Measurements from ENCODE around the gene ZNHIT2.

ZNHIT2 gene

GRCh38 chr11:65083134-65083833 is 34.2 kb downstream of the ZNHIT2 start:
- DNase-seq = no peak
- H4K8ac ChIP-seq (ENCODE audit: low read depth, low read length) = no peak overlapping the region
- H4K5ac ChIP-seq (ENCODE audit: low read length) = no peak overlapping the region
- no peak overlapping the region for H2BK120ac ChIP-seq (ENCODE audit: low read depth, low read length)
- peak overlapping the region; percentile 29 for H3K18ac ChIP-seq (ENCODE audit: low read length)
- peak overlapping the region; percentile 70 for H2BK5ac ChIP-seq (ENCODE audit: low read length)
- peak overlapping the region; percentile 100 for H3K56ac ChIP-seq (ENCODE audit: low read length)
- H3K4me1 ChIP-seq (ENCODE audit: control insufficient read depth, low read depth, low read length) = peaks cover 2% of the 10 kb centered on the region
- H3K4me2 ChIP-seq (ENCODE audit: low read length) = peak overlapping the region; percentile 92
- peaks cover 14% of the 10 kb centered on the region for H3K36me3 ChIP-seq (ENCODE audit: control insufficient read depth, insufficient read depth, low read length)
- H3K27me3 ChIP-seq (ENCODE audit: insufficient read depth, low read length, poor library complexity) = no peaks in the 10 kb centered on the region
- H3K4me3 ChIP-seq (ENCODE audit: low read length) = peak overlapping the region; percentile 100
- peaks cover 29% of the 10 kb centered on the region for H3K79me2 ChIP-seq (ENCODE audit: control insufficient read depth, insufficient read depth, low read length)
- peak overlapping the region; percentile 58 for H3K4ac ChIP-seq (ENCODE audit: low read depth, low read length)
- peak overlapping the region; percentile 85 for H2AK5ac ChIP-seq (ENCODE audit: low read length)
- H3K23ac ChIP-seq (ENCODE audit: low read length) = peak overlapping the region; percentile 55
- peak overlapping the region; percentile 99 for H3K9ac ChIP-seq (ENCODE audit: low read length)
- no peak overlapping the region for H3K27ac ChIP-seq (ENCODE audit: low read depth, low read length)
- H2BK15ac ChIP-seq (replicated peaks; ENCODE audit: low read depth) = no peak overlapping the region
- peaks cover 29% of the 10 kb centered on the region for H3K79me1 ChIP-seq (ENCODE audit: low read length)
- no CpG with 5 or more reads among the region's 13 CpGs for WGBS (ENCODE audit: extremely low coverage, insufficient coverage, low lambda C conversion rate)

- Histone ChIP-seq H3K18ac (ENCODE audit: low read length) (no peak overlapping the region), H2AK5ac (ENCODE audit: low read length) (no peak overlapping the region), H3K79me1 (ENCODE audit: low read length) (peaks cover 32% of the 10 kb centered on the region), H2BK5ac (ENCODE audit: low read length) (no peak overlapping the region), H3K9ac (ENCODE audit: low read length) (no peak overlapping the region), H2BK15ac (replicated peaks; ENCODE audit: low read depth) (no peak overlapping the region), H3K4me2 (ENCODE audit: low read length) (no peak overlapping the region), H3K23ac (ENCODE audit: low read length) (no peak overlapping the region), H2BK120ac (ENCODE audit: low read depth, low read length) (no peak overlapping the region), H4K8ac (ENCODE audit: low read depth, low read length) (no peak overlapping the region), H3K4me1 (ENCODE audit: control insufficient read depth, low read depth, low read length) (peaks cover 2% of the 10 kb centered on the region), H3K27me3 (ENCODE audit: insufficient read depth, low read length, poor library complexity) (no peaks in the 10 kb centered on the region), H4K5ac (ENCODE audit: low read length) (no peak overlapping the region), H3K56ac (ENCODE audit: low read length) (no peak overlapping the region), H3K4me3 (ENCODE audit: low read length) (no peak overlapping the region), H3K79me2 (ENCODE audit: control insufficient read depth, insufficient read depth, low read length) (peaks cover 34% of the 10 kb centered on the region), H3K36me3 (ENCODE audit: control insufficient read depth, insufficient read depth, low read length) (peaks cover 21% of the 10 kb centered on the region), H3K4ac (ENCODE audit: low read depth, low read length) (no peak overlapping the region), H3K27ac (ENCODE audit: low read depth, low read length) (no peak overlapping the region)
- DNase-seq = no peak
- no CpG with 5 or more reads among the region's 9 CpGs for WGBS (ENCODE audit: extremely low coverage, insufficient coverage, low lambda C conversion rate)
Observed at GRCh38 chr11:65078786-65079342, 38.6 kb downstream of the ZNHIT2 start.

GRCh38 chr11:65078151-65078550 is 39.4 kb downstream of the ZNHIT2 start:
- H2BK120ac ChIP-seq (ENCODE audit: low read depth, low read length) = no peak overlapping the region
- H4K8ac ChIP-seq (ENCODE audit: low read depth, low read length) = no peak overlapping the region
- H3K23ac ChIP-seq (ENCODE audit: low read length) = no peak overlapping the region
- no peak overlapping the region for H3K27ac ChIP-seq (ENCODE audit: low read depth, low read length)
- H3K4ac ChIP-seq (ENCODE audit: low read depth, low read length) = no peak overlapping the region
- H3K4me2 ChIP-seq (ENCODE audit: low read length) = no peak overlapping the region
- H3K79me2 ChIP-seq (ENCODE audit: control insufficient read depth, insufficient read depth, low read length) = peaks cover 27% of the 10 kb centered on the region
- peak; percentile 57 for DNase-seq
- no peak overlapping the region for H3K4me3 ChIP-seq (ENCODE audit: low read length)
- H3K79me1 ChIP-seq (ENCODE audit: low read length) = peaks cover 28% of the 10 kb centered on the region
- peaks cover 2% of the 10 kb centered on the region for H3K4me1 ChIP-seq (ENCODE audit: control insufficient read depth, low read depth, low read length)
- H3K36me3 ChIP-seq (ENCODE audit: control insufficient read depth, insufficient read depth, low read length) = peaks cover 21% of the 10 kb centered on the region
- H4K5ac ChIP-seq (ENCODE audit: low read length) = no peak overlapping the region
- no peaks in the 10 kb centered on the region for H3K27me3 ChIP-seq (ENCODE audit: insufficient read depth, low read length, poor library complexity)
- no peak overlapping the region for H3K56ac ChIP-seq (ENCODE audit: low read length)
- H2BK15ac ChIP-seq (replicated peaks; ENCODE audit: low read depth) = no peak overlapping the region
- H3K18ac ChIP-seq (ENCODE audit: low read length) = no peak overlapping the region
- no peak overlapping the region for H2BK5ac ChIP-seq (ENCODE audit: low read length)
- no peak overlapping the region for H2AK5ac ChIP-seq (ENCODE audit: low read length)
- H3K9ac ChIP-seq (ENCODE audit: low read length) = no peak overlapping the region
- WGBS (ENCODE audit: extremely low coverage, insufficient coverage, low lambda C conversion rate) = no CpG with 5 or more reads among the region's 3 CpGs

- H3K23ac ChIP-seq (ENCODE audit: low read length) = no peak overlapping the region
- H3K4me2 ChIP-seq (ENCODE audit: low read length) = no peak overlapping the region
- no peak overlapping the region for H3K4ac ChIP-seq (ENCODE audit: low read depth, low read length)
- peaks cover 21% of the 10 kb centered on the region for H3K36me3 ChIP-seq (ENCODE audit: control insufficient read depth, insufficient read depth, low read length)
- peak; percentile 28 for DNase-seq
- H3K4me3 ChIP-seq (ENCODE audit: low read length) = no peak overlapping the region
- no peak overlapping the region for H2AK5ac ChIP-seq (ENCODE audit: low read length)
- H3K4me1 ChIP-seq (ENCODE audit: control insufficient read depth, low read depth, low read length) = no peaks in the 10 kb centered on the region
- no CpG with 5 or more reads among the region's 4 CpGs for WGBS (ENCODE audit: extremely low coverage, insufficient coverage, low lambda C conversion rate)
- no peak overlapping the region for H3K56ac ChIP-seq (ENCODE audit: low read length)
- H3K27ac ChIP-seq (ENCODE audit: low read depth, low read length) = no peak overlapping the region
- no peak overlapping the region for H3K18ac ChIP-seq (ENCODE audit: low read length)
- no peaks in the 10 kb centered on the region for H3K27me3 ChIP-seq (ENCODE audit: insufficient read depth, low read length, poor library complexity)
- H4K5ac ChIP-seq (ENCODE audit: low read length) = no peak overlapping the region
- no peak overlapping the region for H2BK120ac ChIP-seq (ENCODE audit: low read depth, low read length)
- H4K8ac ChIP-seq (ENCODE audit: low read depth, low read length) = no peak overlapping the region
- H3K79me2 ChIP-seq (ENCODE audit: control insufficient read depth, insufficient read depth, low read length) = peaks cover 21% of the 10 kb centered on the region
- peaks cover 23% of the 10 kb centered on the region for H3K79me1 ChIP-seq (ENCODE audit: low read length)
- no peak overlapping the region for H2BK5ac ChIP-seq (ENCODE audit: low read length)
- no peak overlapping the region for H3K9ac ChIP-seq (ENCODE audit: low read length)
- H2BK15ac ChIP-seq (replicated peaks; ENCODE audit: low read depth) = no peak overlapping the region
Observed at GRCh38 chr11:65077451-65077850, 40.0 kb downstream of the ZNHIT2 start.

- Histone ChIP-seq H3K27me3 (ENCODE audit: insufficient read depth, low read length, poor library complexity) (no peaks in the 10 kb centered on the region), H4K5ac (ENCODE audit: low read length) (no peak overlapping the region), H3K79me2 (ENCODE audit: control insufficient read depth, insufficient read depth, low read length) (peaks cover 1% of the 10 kb centered on the region), H3K79me1 (ENCODE audit: low read length) (peaks cover 5% of the 10 kb centered on the region), H2BK5ac (ENCODE audit: low read length) (no peak overlapping the region), H2AK5ac (ENCODE audit: low read length) (no peak overlapping the region), H3K4me3 (ENCODE audit: low read length) (no peak overlapping the region), H3K4me1 (ENCODE audit: control insufficient read depth, low read depth, low read length) (no peaks in the 10 kb centered on the region), H3K9ac (ENCODE audit: low read length) (no peak overlapping the region), H3K4ac (ENCODE audit: low read depth, low read length) (no peak overlapping the region), H3K23ac (ENCODE audit: low read length) (no peak overlapping the region), H4K8ac (ENCODE audit: low read depth, low read length) (no peak overlapping the region), H2BK15ac (replicated peaks; ENCODE audit: low read depth) (no peak overlapping the region), H3K36me3 (ENCODE audit: control insufficient read depth, insufficient read depth, low read length) (peaks cover 6% of the 10 kb centered on the region), H3K27ac (ENCODE audit: low read depth, low read length) (no peak overlapping the region), H3K56ac (ENCODE audit: low read length) (no peak overlapping the region), H3K4me2 (ENCODE audit: low read length) (no peak overlapping the region), H3K18ac (ENCODE audit: low read length) (no peak overlapping the region), H2BK120ac (ENCODE audit: low read depth, low read length) (no peak overlapping the region)
- no CpG with 5 or more reads among the region's 1 CpG for WGBS (ENCODE audit: extremely low coverage, insufficient coverage, low lambda C conversion rate)
- no peak for DNase-seq
Observed at GRCh38 chr11:65072631-65072966, 44.9 kb downstream of the ZNHIT2 start.

Measured in mesendoderm (in vitro differentiated cells).